ENCODE results near the gene MGAT4B.

The MGAT4B gene

GRCh38 chr5:179828756-179829421 lies 22.2 kb upstream of the MGAT4B start:
- in situ Hi-C loops (cut with MboI; ENCODE audit: low pct_unique_long_range_greater_than_20kb, low sequenced_read_pairs), result no loop called here
- no peak for DNase-seq

DNA sequence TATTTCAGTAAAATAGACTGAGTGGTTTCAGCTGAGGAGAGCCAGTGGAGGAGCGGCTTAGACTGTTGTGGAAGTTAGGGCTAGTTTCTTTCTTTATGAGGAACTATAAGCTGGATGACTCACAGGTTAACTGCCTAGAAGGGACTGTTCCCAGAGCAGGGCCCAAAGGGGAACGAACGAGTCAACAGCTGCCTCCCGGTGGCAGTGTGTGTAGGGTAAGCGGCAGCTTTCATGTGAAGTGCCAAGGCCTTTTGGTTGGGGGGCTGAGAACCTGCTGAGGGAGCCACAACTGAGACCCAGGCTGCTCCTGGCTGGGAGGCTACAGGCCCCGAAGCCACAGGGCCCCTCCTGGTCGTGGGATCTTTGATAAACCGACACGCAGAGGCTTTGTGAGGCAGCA lies 21.0 kb upstream of the MGAT4B start:
- DNase-seq, result peak; percentile 76

DNA sequence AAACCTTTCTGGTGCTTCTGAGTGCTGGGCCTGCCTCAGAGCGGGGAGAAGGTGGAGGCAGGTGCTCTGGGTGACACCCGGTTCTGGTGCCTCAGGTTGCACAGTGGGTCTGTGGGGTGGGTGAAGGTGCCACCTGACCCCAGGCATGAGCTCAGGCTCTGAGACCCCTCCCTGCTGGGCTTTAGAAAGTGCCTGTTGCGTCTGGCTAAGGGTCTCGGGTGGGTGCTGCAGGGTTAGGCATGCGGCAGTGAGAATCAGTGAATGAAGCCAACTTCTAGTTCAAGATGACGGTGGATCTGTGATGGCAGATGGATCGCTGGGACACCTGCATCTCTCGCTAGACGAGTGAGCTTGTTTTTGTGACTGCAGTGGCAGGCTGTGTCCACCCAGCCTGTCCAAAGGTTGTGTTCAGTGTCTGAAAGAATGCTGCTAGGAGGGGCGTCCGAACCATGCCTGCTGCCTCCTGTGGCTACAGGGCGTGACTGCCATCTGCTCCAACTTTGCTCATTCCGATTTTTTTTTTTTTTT lies 19.1 kb upstream of the MGAT4B start:
- no peak for DNase-seq
- in situ Hi-C loops (cut with MboI; ENCODE audit: low pct_unique_long_range_greater_than_20kb, low sequenced_read_pairs), result no loop called here

More for the DNA sequence above, 21.0 kb upstream of the MGAT4B start:
- in situ Hi-C loops (cut with MboI; ENCODE audit: low pct_unique_long_range_greater_than_20kb, low sequenced_read_pairs), result no loop called here

DNA sequence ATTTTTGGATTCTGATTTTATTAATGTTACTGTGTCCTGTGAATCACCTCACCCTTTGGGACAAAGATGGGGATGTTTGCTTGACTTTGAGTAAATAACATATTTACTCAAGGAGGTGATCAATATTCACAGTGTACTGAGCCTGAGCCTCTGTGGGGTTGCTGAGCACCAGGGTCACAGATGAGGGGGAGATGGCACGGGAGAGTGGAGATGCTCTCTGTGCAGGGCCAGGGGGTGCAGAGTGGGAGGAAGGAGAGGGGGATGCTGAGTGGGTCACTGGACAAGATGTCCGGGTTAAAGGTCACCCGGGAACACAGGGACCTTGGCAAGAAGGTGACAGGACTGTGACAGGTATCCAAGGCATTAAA lies 18.1 kb upstream of the MGAT4B start:
- in situ Hi-C loops (cut with MboI; ENCODE audit: low pct_unique_long_range_greater_than_20kb, low sequenced_read_pairs), result no loop called here
- DNase-seq, result no peak

GRCh38 chr5:179823937-179824744 lies 17.5 kb upstream of the MGAT4B start:
- DNase-seq, result no peak
- in situ Hi-C loops (cut with MboI; ENCODE audit: low pct_unique_long_range_greater_than_20kb, low sequenced_read_pairs), result no loop called here

DNA sequence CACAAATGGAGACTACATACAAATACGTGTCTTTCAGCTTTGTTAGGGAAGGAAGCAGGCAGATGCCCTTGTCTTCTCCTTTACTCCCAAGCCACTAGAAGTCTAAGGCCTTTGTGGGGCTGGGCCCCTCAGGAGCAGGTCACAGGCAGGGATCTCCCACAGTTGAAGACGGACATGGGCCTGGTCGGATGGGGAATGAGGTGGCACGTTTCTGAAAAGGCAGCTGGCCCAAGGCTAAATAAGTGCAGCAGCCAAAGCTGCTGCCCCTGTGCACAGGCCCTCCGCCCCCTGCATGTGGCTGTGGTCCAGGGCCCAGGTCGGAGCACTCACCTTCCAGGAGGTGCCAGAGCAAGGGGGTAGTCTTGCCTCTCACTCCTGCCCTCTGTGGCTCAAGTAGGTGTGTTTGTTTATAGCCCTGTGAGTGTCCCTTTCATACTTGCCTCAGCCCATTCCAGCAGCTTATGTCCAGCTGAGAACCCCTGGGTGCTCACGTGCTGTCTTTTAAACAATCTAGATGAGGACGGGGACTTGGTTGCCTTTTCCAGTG lies 15.9 kb upstream of the MGAT4B start:
- in situ Hi-C loops (cut with MboI; ENCODE audit: low pct_unique_long_range_greater_than_20kb, low sequenced_read_pairs), result no loop called here

GRCh38 chr5:179822059-179822432 lies 15.4 kb upstream of the MGAT4B start:
- no peak for DNase-seq
- in situ Hi-C loops (cut with MboI; ENCODE audit: low pct_unique_long_range_greater_than_20kb, low sequenced_read_pairs), result no loop called here

More for the DNA sequence above, 15.9 kb upstream of the MGAT4B start:
- no peak for DNase-seq

GRCh38 chr5:179821298-179822058 lies 14.8 kb upstream of the MGAT4B start:
- DNase-seq, result peak; percentile 84
- in situ Hi-C loops (cut with MboI; ENCODE audit: low pct_unique_long_range_greater_than_20kb, low sequenced_read_pairs), result no loop called here

GRCh38 chr5:179820483-179821297 lies 14.0 kb upstream of the MGAT4B start, which contains the start of gene SQSTM1:
Gene SQSTM1, plus strand, starts transcription at chr5:179820905. Its CDS starts 32 bp downstream, at chr5:179820937.
- in situ Hi-C loops (cut with MboI; ENCODE audit: low pct_unique_long_range_greater_than_20kb, low sequenced_read_pairs), result no loop called here

DNA sequence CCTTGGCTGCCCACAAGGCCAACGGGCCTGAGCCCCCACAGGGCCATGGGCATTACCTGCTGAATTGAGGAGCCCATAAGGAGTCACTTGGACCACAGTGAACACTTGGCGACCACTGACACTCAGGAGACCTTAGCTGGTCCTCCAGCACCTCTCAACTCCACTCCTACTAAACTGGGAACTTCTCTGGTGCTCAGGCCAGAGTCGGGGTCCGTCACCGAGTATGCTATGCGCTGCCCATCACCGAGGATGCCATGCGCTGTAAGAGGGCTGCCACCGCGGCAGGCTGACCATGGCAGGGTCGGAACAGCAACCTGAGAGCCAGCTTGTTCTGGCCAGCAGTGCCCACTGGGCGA lies 13.4 kb upstream of the MGAT4B start:
- in situ Hi-C loops (cut with MboI; ENCODE audit: low pct_unique_long_range_greater_than_20kb, low sequenced_read_pairs), result no loop called here

More at GRCh38 chr5:179820483-179821297, 14.0 kb upstream of the MGAT4B start, which contains the start of gene SQSTM1:
- peak; percentile 69 for DNase-seq

GRCh38 chr5:179819296-179820126 lies 12.8 kb upstream of the MGAT4B start:
- peak; percentile 47 for DNase-seq
- in situ Hi-C loops (cut with MboI; ENCODE audit: low pct_unique_long_range_greater_than_20kb, low sequenced_read_pairs), result no loop called here

More for the DNA sequence above, 13.4 kb upstream of the MGAT4B start:
- DNase-seq, result no peak

DNA sequence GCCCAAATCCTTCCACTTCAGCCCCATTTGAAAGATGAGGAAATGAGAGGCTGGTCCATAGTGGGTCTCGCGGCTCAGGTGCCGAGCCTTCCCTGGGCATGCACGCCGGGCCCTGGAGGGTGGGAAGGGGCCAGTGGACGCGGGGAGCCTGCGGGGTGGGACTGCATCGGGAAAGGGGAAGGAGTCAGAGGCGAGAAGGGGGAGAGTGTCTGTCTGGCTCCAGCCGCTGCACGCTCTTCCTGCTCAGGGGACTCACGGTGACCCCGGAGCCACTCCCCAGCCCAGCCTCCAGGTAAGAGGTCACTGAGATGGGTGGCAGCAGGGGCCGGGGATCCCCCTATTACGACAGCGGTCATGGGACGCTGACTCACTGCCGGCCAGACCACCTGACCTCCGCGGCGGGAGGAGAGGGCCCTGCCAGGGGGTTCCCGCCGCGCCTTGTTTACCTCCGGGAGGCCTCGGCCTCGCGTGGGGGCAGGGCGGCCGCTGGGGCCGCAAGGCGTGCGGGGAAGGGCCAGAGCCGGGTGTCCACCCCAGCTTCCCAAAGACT lies 12.2 kb upstream of the MGAT4B start:
- DNase-seq, result peak; percentile 85
- in situ Hi-C loops (cut with MboI; ENCODE audit: low pct_unique_long_range_greater_than_20kb, low sequenced_read_pairs), result no loop called here

- no peak for DNase-seq
- in situ Hi-C loops (cut with MboI; ENCODE audit: low pct_unique_long_range_greater_than_20kb, low sequenced_read_pairs), result no loop called here
Measured at GRCh38 chr5:179817890-179818745, 11.5 kb upstream of the MGAT4B start.

DNA sequence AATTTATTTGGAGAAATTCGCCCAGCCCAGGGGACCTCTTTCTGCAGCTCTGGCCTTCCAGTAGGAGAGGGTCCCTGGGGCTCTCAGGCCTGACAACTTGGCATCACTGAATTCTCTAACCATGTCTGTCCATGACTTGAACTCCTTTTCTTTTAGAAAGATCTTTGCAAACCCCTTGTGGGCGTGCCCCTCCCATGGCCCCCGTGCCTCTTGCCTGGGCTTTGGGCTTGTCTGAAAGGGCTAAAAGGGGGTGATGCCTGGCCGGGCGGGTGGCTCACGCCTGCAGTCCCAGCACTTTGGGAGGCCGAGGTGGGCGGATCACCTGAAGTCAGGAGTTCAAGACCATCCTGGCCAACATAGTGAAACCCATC lies 10.8 kb upstream of the MGAT4B start:
- DNase-seq, result no peak
- in situ Hi-C loops (cut with MboI; ENCODE audit: low pct_unique_long_range_greater_than_20kb, low sequenced_read_pairs), result no loop called here

DNA sequence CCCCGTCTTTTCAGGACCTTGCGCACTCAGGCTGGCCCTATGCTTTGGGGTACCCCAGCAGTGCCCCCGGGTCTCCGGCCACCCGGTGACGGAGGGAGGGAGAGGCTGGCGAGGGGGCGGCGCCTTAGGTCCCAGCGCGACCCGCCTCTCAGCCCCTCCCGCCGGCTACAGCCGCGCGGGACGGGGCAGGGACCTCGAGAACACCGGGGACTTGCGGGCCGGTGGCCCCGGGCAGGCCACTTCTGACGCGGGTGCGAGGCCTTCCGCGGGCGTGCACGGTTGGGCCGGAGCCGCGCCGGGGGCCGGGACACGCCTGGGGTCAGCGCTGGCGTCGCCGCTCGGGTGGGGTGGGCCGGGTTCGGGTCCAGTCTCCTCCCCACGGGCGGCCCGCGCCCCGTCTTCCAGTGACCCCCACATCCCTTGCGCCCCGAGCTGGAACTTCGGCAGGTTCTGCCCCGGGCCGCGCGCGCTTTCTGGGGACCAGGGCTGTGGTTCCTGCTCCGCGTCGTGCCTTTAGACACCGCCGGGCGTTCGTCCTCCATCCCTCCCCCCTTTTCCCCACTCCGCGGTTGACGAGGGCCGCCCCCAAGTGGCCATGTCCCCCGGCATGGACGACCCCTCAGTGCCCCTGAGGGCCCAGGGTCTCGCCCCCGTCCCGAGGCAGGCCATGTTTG lies 10.3 kb upstream of the MGAT4B start:
- in situ Hi-C loops (cut with MboI; ENCODE audit: low pct_unique_long_range_greater_than_20kb, low sequenced_read_pairs), result no loop called here
- DNase-seq, result no peak

DNA sequence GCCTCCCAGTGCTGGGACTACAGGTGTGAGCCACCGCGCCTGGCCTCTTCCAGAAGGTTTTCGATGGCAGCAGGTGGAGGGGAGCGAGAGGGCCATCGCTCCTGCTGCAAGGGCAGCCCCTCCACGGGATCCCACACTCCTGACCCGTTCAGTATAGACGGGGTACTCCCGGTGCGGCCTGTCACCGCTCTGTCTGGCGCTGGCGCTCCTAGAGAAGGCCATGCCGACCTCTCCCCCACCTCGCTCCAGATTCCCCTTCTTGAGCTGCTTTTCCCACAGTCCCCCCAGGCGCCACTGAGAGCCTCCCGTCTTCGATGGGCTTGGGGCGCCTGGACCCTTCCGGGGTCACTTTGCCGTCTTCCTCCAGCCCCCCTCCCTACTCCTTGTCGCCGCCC lies 9.7 kb upstream of the MGAT4B start:
- DNase-seq, result no peak
- in situ Hi-C loops (cut with MboI; ENCODE audit: low pct_unique_long_range_greater_than_20kb, low sequenced_read_pairs), result no loop called here

Data from KBM-7 (cell line).